Right atrium auricular region (tissue), 2 donors: Measurements from ENCODE around the gene PTCHD1. TPM values are rescaled to one million over a fixed set of nuclear protein-coding genes. Genes with fewer than 3 reads are reported as not detected.

Experiments
- DNase-seq: peaks from one replicate; pipeline ENCODE4 v3.0.0-alpha.2; 2019; ENCODE audit warnings: low spot score
- H3K27ac ChIP-seq, 2 donors: fragments of 200-600 bp; sonication (generic); 1 replicate in 1 of 2; 2 replicates in 1 of 2; pipeline ENCODE4 v1.5.1; 2016 to 2019
- H3K27me3 ChIP-seq, 2 donors: fragments of 200-600 bp; sonication (generic); one replicate each; pipeline versions ENCODE4 v1.5.1 to v1.6.0; 2017 to 2019
- H3K36me3 ChIP-seq: fragments of 200-600 bp; sonication (generic); one replicate; pipeline ENCODE4 v1.5.1; 2016
- H3K4me1 ChIP-seq, 2 donors: fragments of 200-600 bp; sonication (generic); one replicate each; pipeline versions ENCODE4 v1.5.1 to v1.6.0; 2017 to 2019
- H3K4me3 ChIP-seq, 2 donors: fragments of 200-600 bp; sonication (generic); 1 replicate in 1 of 2; 2 replicates in 1 of 2; pipeline ENCODE4 v1.5.1; 2017 to 2019; ENCODE audit warnings: mild to moderate bottlenecking in 1 of 2, moderate library complexity in 1 of 2
- H3K9me3 ChIP-seq, 2 donors: fragments of 200-600 bp; sonication (generic); one replicate each; pipeline ENCODE4 v1.5.1; 2019
- total RNA-seq, 2 donors: library from RNA; depleted of rRNA; stranded (reverse); fragments of >200 nt; gene quantifications; one replicate each; pipeline ENCODE4 v1.1.0, GENCODE V29; 2016
- TF ChIP-seq, protein P1 (sequence below), 2 donors: fragments of 200-600 bp; sonication (generic); IDR thresholded peaks; one replicate each; pipeline ENCODE4 v1.5.1; 2019; ENCODE audit warnings: antibody characterized with exemption in 2 of 2

PTCHD1 gene
- total RNA-seq, 2 donors from 2014 or later = 0.07 to 0.20 TPM

- no peaks in the 10 kb centered on the region for H3K36me3 ChIP-seq
- TF ChIP-seq, protein P1, sequence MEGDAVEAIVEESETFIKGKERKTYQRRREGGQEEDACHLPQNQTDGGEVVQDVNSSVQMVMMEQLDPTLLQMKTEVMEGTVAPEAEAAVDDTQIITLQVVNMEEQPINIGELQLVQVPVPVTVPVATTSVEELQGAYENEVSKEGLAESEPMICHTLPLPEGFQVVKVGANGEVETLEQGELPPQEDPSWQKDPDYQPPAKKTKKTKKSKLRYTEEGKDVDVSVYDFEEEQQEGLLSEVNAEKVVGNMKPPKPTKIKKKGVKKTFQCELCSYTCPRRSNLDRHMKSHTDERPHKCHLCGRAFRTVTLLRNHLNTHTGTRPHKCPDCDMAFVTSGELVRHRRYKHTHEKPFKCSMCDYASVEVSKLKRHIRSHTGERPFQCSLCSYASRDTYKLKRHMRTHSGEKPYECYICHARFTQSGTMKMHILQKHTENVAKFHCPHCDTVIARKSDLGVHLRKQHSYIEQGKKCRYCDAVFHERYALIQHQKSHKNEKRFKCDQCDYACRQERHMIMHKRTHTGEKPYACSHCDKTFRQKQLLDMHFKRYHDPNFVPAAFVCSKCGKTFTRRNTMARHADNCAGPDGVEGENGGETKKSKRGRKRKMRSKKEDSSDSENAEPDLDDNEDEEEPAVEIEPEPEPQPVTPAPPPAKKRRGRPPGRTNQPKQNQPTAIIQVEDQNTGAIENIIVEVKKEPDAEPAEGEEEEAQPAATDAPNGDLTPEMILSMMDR (IDR thresholded peaks at IDR 0.05) = no peak
- H3K9me3 ChIP-seq = no peaks in the 10 kb centered on the region
- H3K27ac ChIP-seq = no peak overlapping the region
- H3K4me3 ChIP-seq = no peak overlapping the region
- no peak for DNase-seq
- H3K4me1 ChIP-seq = peaks cover 0 to 11% of the 10 kb centered on the region in 2 donors
- no peaks in the 10 kb centered on the region for H3K27me3 ChIP-seq
Observed at GRCh38 chrX:23374291-23374690, 39.6 kb downstream of the PTCHD1 start.

- no peak for DNase-seq
- TF ChIP-seq, protein P1 (IDR thresholded peaks at IDR 0.05) = no peak
- Histone ChIP-seq H3K9me3 (no peaks in the 10 kb centered on the region), H3K27ac (no peak overlapping the region), H3K36me3 (no peaks in the 10 kb centered on the region), H3K4me3 (no peak overlapping the region), H3K27me3 (no peaks in the 10 kb centered on the region), H3K4me1 (peaks cover 0 to 11% of the 10 kb centered on the region in 2 donors)
Observed at GRCh38 chrX:23376581-23376980, 41.9 kb downstream of the PTCHD1 start.

DNA sequence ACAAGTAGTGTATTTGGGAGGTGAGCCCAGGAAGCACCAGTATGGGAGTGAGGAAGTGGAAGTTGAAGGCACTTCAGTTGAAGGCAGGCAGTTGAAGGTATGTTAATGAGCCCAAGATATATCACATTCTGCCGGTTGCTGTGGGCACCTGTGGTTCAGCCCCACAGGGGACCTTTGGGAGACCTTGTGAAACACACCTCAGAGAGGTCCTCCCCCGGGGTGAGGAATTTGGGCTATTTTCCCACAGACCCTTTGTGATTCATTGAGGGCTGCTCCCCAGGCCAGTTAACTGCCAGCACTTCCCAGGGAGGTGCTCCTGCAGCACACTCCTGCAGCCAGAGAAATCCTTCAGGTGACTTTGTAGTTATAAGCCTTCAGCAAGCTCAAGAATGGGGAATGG is 45.9 kb downstream of the PTCHD1 start:
- Histone ChIP-seq H3K27me3 (no peaks in the 10 kb centered on the region), H3K27ac (no peak overlapping the region), H3K4me3 (no peak overlapping the region), H3K9me3 (no peaks in the 10 kb centered on the region), H3K36me3 (no peaks in the 10 kb centered on the region), H3K4me1 (no peaks in the 10 kb centered on the region)
- no peak for DNase-seq
- TF ChIP-seq, protein P1 (IDR thresholded peaks at IDR 0.05) = no peak

GRCh38 chrX:23381099-23382087 is 46.7 kb downstream of the PTCHD1 start:
- Histone ChIP-seq H3K9me3 (no peaks in the 10 kb centered on the region), H3K4me1 (no peaks in the 10 kb centered on the region), H3K4me3 (no peak overlapping the region), H3K27me3 (no peaks in the 10 kb centered on the region), H3K36me3 (no peaks in the 10 kb centered on the region), H3K27ac (no peak overlapping the region)
- TF ChIP-seq, protein P1 (IDR thresholded peaks at IDR 0.05) = no peak
- DNase-seq = no peak

DNA sequence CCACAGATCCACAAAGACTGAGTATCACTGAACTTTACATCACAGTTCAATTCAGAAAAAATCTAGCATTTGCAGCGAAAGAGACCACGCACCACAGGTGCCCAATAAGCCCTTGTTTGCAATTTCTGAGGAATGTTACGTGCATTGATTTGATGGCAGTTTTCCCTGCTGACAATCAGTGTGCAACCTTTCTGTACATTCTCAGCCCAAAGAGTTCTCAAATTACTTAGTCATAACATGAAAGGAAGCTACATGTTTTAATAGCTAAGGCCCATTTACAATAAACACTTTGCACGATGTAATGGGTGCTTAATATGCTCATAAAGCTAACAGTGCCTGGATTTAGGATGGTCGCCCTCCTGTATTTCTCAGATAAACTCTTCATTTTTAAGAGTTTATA is 47.9 kb downstream of the PTCHD1 start:
- Histone ChIP-seq H3K27me3 (no peaks in the 10 kb centered on the region), H3K36me3 (no peaks in the 10 kb centered on the region), H3K4me1 (no peaks in the 10 kb centered on the region), H3K27ac (no peak overlapping the region), H3K4me3 (no peak overlapping the region), H3K9me3 (no peaks in the 10 kb centered on the region)
- TF ChIP-seq, protein P1 (IDR thresholded peaks at IDR 0.05) = no peak
- no peak for DNase-seq
